MCF 10A (cell line): Measurements from ENCODE around the gene EXOSC9. TPM values are rescaled to one million over a fixed set of nuclear protein-coding genes. Genes with fewer than 3 reads are reported as not detected.

Experiments used
- BruUV-seq: library from RNA; stranded (reverse); fragments of 400-500 nt; replicated peaks from 2 replicates; lab custom pipeline; 2021; lab: Mats Ljungman, UMichigan
- CTCF ChIA-PET: fragments of 300-600 bp; sonication (Branson Sonifier 250); formaldehyde crosslinking; extraction: SDS; loops from one replicate; lab custom pipeline; 2021; ENCODE audit warnings: antibody characterized with exemption, inconsistent platforms; lab: Yijun Ruan, JAX
- POLR2A ChIA-PET: fragments of 300-600, 350-650 bp; sonication (Branson Sonifier 250); formaldehyde crosslinking; extraction: SDS; loops from one replicate; lab custom pipeline; 2020; ENCODE audit warnings: antibody characterized with exemption, inconsistent platforms; lab: Yijun Ruan, JAX
- DNase-seq: peaks from one replicate; pipeline ENCODE4 v3.0.0-alpha.2; 2018; ENCODE audit not compliant: unreplicated experiment
- H3K27ac Mint-ChIP-seq: one replicate; pipeline ENCODE4 v1.8.0; 2022; ENCODE audit warnings: mild to moderate bottlenecking, low read depth, mixed read lengths; ENCODE audit not compliant: unreplicated experiment
- H3K27me3 Mint-ChIP-seq: one replicate; pipeline ENCODE4 v1.8.0; 2022; ENCODE audit warnings: mixed read lengths; ENCODE audit not compliant: insufficient read depth, unreplicated experiment
- H3K36me3 Mint-ChIP-seq: one replicate; pipeline ENCODE4 v1.8.0; 2022; ENCODE audit warnings: mild to moderate bottlenecking, moderate library complexity, mixed read lengths; ENCODE audit not compliant: insufficient read depth, unreplicated experiment
- H3K4me1 Mint-ChIP-seq: one replicate; pipeline ENCODE4 v1.8.0; 2022; ENCODE audit warnings: mixed read lengths; ENCODE audit not compliant: insufficient read depth, unreplicated experiment
- H3K4me3 Mint-ChIP-seq: one replicate; pipeline ENCODE4 v1.8.0; 2022; ENCODE audit warnings: mild to moderate bottlenecking, moderate library complexity, mixed read lengths; ENCODE audit not compliant: unreplicated experiment
- H3K9me3 Mint-ChIP-seq: one replicate; pipeline ENCODE4 v1.8.0; 2022; ENCODE audit warnings: mixed read lengths; ENCODE audit not compliant: unreplicated experiment
- CTCF ChIP-seq: fragments of 200-600 bp; IDR thresholded peaks from one replicate; pipeline ENCODE4 v1.8.0; 2022; ENCODE audit warnings: antibody characterized with exemption, mild to moderate bottlenecking; ENCODE audit not compliant: unreplicated experiment
- intact Hi-C: fragments of 100-400 bp; cut with micrococcal nuclease; formaldehyde crosslinking; loops from 2 replicates; pipeline ENCODE4 v1.14.1; 2022
- total RNA-seq: library from RNA; stranded (reverse); gene quantifications from 2 replicates; pipeline ENCODE4 v1.2.3, GENCODE V29; 2022

Gene EXOSC9
- total RNA-seq, 1 experiment from 2014 or later: 30.9 TPM

- H3K4me1 Mint-ChIP-seq: peaks cover 9% of the 10 kb centered on the region
- CTCF ChIA-PET: interaction anchor here (0.7 to 1.5 kb wide), 2 partner anchors 12 to 27 kb away, joined by 3 to 6 read pairs; no protein-coding TSS in a partner anchor
- H3K27ac Mint-ChIP-seq: no peak overlapping the region
- no peak for TF ChIP-seq CTCF
- intact Hi-C loops: no loop called here
- POLR2A ChIA-PET: interaction anchor here (1.5 kb wide), 1 partner anchor 10 kb away, joined by 3 read pairs; no protein-coding TSS in a partner anchor
- no peaks in the 10 kb centered on the region for H3K27me3 Mint-ChIP-seq
- H3K4me3 Mint-ChIP-seq: no peak overlapping the region
- no TSS peak for BruUV-seq
- DNase-seq: no peak
- H3K36me3 Mint-ChIP-seq: no peaks in the 10 kb centered on the region
- no peaks in the 10 kb centered on the region for H3K9me3 Mint-ChIP-seq
Measured at GRCh38 chr4:121764303-121764701, 36.8 kb upstream of the EXOSC9 start.

- Mint-ChIP-seq H3K27me3 (no peaks in the 10 kb centered on the region), H3K4me1 (peaks cover 9% of the 10 kb centered on the region), H3K9me3 (no peaks in the 10 kb centered on the region), H3K36me3 (no peaks in the 10 kb centered on the region), H3K27ac (no peak within 1 kb of the TSS), H3K4me3 (peak within 1 kb of the TSS; percentile 65)
- no TSS peak for BruUV-seq
- CTCF ChIA-PET: interaction anchor here (0.7 to 1.5 kb wide), 4 partner anchors 12 to 230 kb away, joined by 3 to 6 read pairs (median 3); no protein-coding TSS in a partner anchor
- intact Hi-C loops: no loop called here
- POLR2A ChIA-PET: interaction anchor here (0.7 to 1.5 kb wide), 2 partner anchors 9 to 12 kb away, joined by 3 read pairs; no protein-coding TSS in a partner anchor
- no peak for DNase-seq
- no peak for TF ChIP-seq CTCF
Measured at GRCh38 chr4:121764702-121765367, 36.3 kb upstream of the EXOSC9 start, which contains the start of gene SMIM43. Gene SMIM43, minus strand, starts transcription at chr4:121765164. Its CDS starts 59 bp downstream, at chr4:121765105.

- Mint-ChIP-seq H3K4me3 (peak overlapping the region; percentile 65), H3K27ac (no peak overlapping the region), H3K9me3 (no peaks in the 10 kb centered on the region), H3K4me1 (peaks cover 9% of the 10 kb centered on the region), H3K36me3 (no peaks in the 10 kb centered on the region), H3K27me3 (no peaks in the 10 kb centered on the region)
- no peak for TF ChIP-seq CTCF
- POLR2A ChIA-PET: interaction anchor here (0.7 to 1.5 kb wide), 2 partner anchors 9 to 12 kb away, joined by 3 read pairs; no protein-coding TSS in a partner anchor
- CTCF ChIA-PET: interaction anchor here (0.7 to 1.5 kb wide), 5 partner anchors 11 to 231 kb away, joined by 3 to 6 read pairs (median 3); no protein-coding TSS in a partner anchor
- no peak for DNase-seq
- no TSS peak for BruUV-seq
- intact Hi-C loops: no loop called here
Measured at GRCh38 chr4:121765368-121765705, 35.8 kb upstream of the EXOSC9 start.

- TF ChIP-seq CTCF: no peak
- peaks cover 9% of the 10 kb centered on the region for H3K4me1 Mint-ChIP-seq
- no peak overlapping the region for H3K27ac Mint-ChIP-seq
- intact Hi-C loops: no loop called here
- no peaks in the 10 kb centered on the region for H3K27me3 Mint-ChIP-seq
- BruUV-seq: no TSS peak
- no peaks in the 10 kb centered on the region for H3K36me3 Mint-ChIP-seq
- no peak overlapping the region for H3K4me3 Mint-ChIP-seq
- ChIA-PET POLR2A (no interaction called here), CTCF (interaction anchor here (0.7 to 1.3 kb wide), 4 partner anchors 13 to 391 kb away, joined by 3 read pairs; no protein-coding TSS in a partner anchor)
- no peaks in the 10 kb centered on the region for H3K9me3 Mint-ChIP-seq
- no peak for DNase-seq
Measured at GRCh38 chr4:121765971-121766538, 35.1 kb upstream of the EXOSC9 start.
